ENCODE results near the gene ZNF311. TPM values are rescaled to one million over a fixed set of nuclear protein-coding genes. Genes with fewer than 3 reads are reported as not detected.

The ZNF311 gene
- total RNA-seq, 4 donors from 2014 or later, result 0.11 TPM; not detected in 3

- H3K4me1 ChIP-seq, result peaks cover under 1 to 5% of the 10 kb centered on the region in 2 donors
- H3K9me3 ChIP-seq, result no peaks in the 10 kb centered on the region
- DNase-seq (no peak), ATAC-seq (no peak)
- intact Hi-C loops (cut with DNase I; ENCODE audit: low total_unique reads), result no loop called here
- H3K36me3 ChIP-seq, result no peaks in the 10 kb centered on the region
- in situ Hi-C loops (cut with MboI; ENCODE audit: low sequenced_read_pairs in 4 of 4), result no loop called here
- peaks cover 3 to 16% (median 13%) of the 10 kb centered on the region in 3 donors for H3K27me3 ChIP-seq
- TF ChIP-seq POLR2A (IDR thresholded peaks at IDR 0.05), result no peak
- TF ChIP-seq, protein P1, sequence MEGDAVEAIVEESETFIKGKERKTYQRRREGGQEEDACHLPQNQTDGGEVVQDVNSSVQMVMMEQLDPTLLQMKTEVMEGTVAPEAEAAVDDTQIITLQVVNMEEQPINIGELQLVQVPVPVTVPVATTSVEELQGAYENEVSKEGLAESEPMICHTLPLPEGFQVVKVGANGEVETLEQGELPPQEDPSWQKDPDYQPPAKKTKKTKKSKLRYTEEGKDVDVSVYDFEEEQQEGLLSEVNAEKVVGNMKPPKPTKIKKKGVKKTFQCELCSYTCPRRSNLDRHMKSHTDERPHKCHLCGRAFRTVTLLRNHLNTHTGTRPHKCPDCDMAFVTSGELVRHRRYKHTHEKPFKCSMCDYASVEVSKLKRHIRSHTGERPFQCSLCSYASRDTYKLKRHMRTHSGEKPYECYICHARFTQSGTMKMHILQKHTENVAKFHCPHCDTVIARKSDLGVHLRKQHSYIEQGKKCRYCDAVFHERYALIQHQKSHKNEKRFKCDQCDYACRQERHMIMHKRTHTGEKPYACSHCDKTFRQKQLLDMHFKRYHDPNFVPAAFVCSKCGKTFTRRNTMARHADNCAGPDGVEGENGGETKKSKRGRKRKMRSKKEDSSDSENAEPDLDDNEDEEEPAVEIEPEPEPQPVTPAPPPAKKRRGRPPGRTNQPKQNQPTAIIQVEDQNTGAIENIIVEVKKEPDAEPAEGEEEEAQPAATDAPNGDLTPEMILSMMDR (IDR thresholded peaks at IDR 0.05 in 4 of 5, conservative IDR thresholded peaks at IDR 0.05 in 1 of 5), result no peak
- H3K4me3 ChIP-seq, result no peak overlapping the region
- H3K27ac ChIP-seq, result no peak overlapping the region
These were observed 57.9 kb downstream of the ZNF311 start for GRCh38 chr6:28947067-28947765.

DNA sequence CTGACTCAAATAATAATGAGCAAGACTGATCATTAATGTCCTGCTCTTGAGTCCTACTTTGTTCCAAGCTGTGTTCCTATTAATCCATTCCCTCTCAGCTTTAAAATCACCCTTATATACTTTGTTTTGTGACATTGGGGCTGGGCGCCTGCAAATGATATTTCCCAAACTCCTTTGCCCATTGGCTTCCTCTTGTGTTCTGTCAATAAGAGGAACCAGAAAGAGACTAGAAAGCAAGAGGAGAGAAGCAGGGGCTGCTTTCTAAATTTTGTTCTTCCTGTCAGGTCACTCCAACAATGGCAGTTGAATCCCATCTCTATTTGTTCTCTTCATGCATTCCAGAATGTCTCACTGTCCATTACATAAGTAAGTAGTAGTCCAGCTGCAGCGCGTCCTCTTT is 59.8 kb downstream of the ZNF311 start:
- peaks cover 8 to 12% of the 10 kb centered on the region in 2 donors for H3K4me1 ChIP-seq
- H3K27me3 ChIP-seq, result peaks cover 3 to 31% (median 16%) of the 10 kb centered on the region in 3 donors
- TF ChIP-seq POLR2A (IDR thresholded peaks at IDR 0.05), result no peak
- TF ChIP-seq, protein P1 (IDR thresholded peaks at IDR 0.05 in 4 of 5, conservative IDR thresholded peaks at IDR 0.05 in 1 of 5), result no peak
- DNase-seq (no peak), ATAC-seq (no peak)
- no peak overlapping the region for H3K27ac ChIP-seq
- intact Hi-C loops (cut with DNase I; ENCODE audit: low total_unique reads), result no loop called here
- H3K9me3 ChIP-seq, result no peaks in the 10 kb centered on the region
- in situ Hi-C loops (cut with MboI; ENCODE audit: low sequenced_read_pairs in 4 of 4), result no loop called here
- H3K4me3 ChIP-seq, result no peak overlapping the region
- no peaks in the 10 kb centered on the region for H3K36me3 ChIP-seq

Other genes starting within 250 kb of the ZNF311 start
- 10 to 100 TPM; 33.6 to 45.1 (median 36.1) TPM for gene TRIM27, start 81.3 kb downstream of the ZNF311 start, total RNA-seq
- not detected for gene OR2W1, start 39.9 kb upstream of the ZNF311 start, total RNA-seq
- gene OR2B3, start 82.0 kb upstream of the ZNF311 start, total RNA-seq, result not detected
- not detected for gene OR2J1, start 94.2 kb upstream of the ZNF311 start, total RNA-seq
- not detected for gene OR2J3, start 102.7 kb upstream of the ZNF311 start, total RNA-seq
- not detected for gene OR2J2, start 165.6 kb upstream of the ZNF311 start, total RNA-seq

Measured in gastrocnemius medialis (tissue), 4 donors.